Fibroblast of gingiva (primary cell): ENCODE results near the gene ESPNL.

ENCODE experiments used
- DNase-seq: peaks from one replicate; pipeline ENCODE4 v3.0.0-alpha.2; 2011; ENCODE audit warnings: low read depth

The ESPNL gene

GRCh38 chr2:238142382-238143205 is 42.5 kb downstream of the ESPNL start:
- no peak for DNase-seq

- peak; percentile 93 for DNase-seq
Observed at GRCh38 chr2:238143239-238143951, 43.3 kb downstream of the ESPNL start.

- DNase-seq, result no peak
Observed at GRCh38 chr2:238144262-238144661, 44.1 kb downstream of the ESPNL start.

GRCh38 chr2:238145046-238145445 is 44.9 kb downstream of the ESPNL start:
- DNase-seq, result no peak

GRCh38 chr2:238145851-238146250 is 45.7 kb downstream of the ESPNL start:
- no peak for DNase-seq

GRCh38 chr2:238146884-238147544 is 46.9 kb downstream of the ESPNL start:
- no peak for DNase-seq

GRCh38 chr2:238148981-238149380 is 48.8 kb downstream of the ESPNL start:
- DNase-seq, result no peak

- no peak for DNase-seq
Observed at GRCh38 chr2:238149841-238150572, 49.9 kb downstream of the ESPNL start.

GRCh38 chr2:238150686-238151085 is 50.5 kb downstream of the ESPNL start:
- no peak for DNase-seq

- no peak for DNase-seq
Observed at GRCh38 chr2:238151205-238151604, 51.1 kb downstream of the ESPNL start.

- DNase-seq, result no peak
Observed at GRCh38 chr2:238151628-238152235, 51.6 kb downstream of the ESPNL start.

- peak; percentile 50 for DNase-seq
Observed at GRCh38 chr2:238152771-238153688, 52.9 kb downstream of the ESPNL start.

- DNase-seq, result no peak
Observed at GRCh38 chr2:238154570-238154969, 54.4 kb downstream of the ESPNL start.

- peak; percentile 78 for DNase-seq
Observed at GRCh38 chr2:238155051-238155760, 55.1 kb downstream of the ESPNL start.

- DNase-seq, result peak; percentile 30
Observed at GRCh38 chr2:238155761-238156694, 55.9 kb downstream of the ESPNL start.

- DNase-seq, result no peak
Observed at GRCh38 chr2:238157506-238158017, 57.4 kb downstream of the ESPNL start.

- no peak for DNase-seq
Observed at GRCh38 chr2:238158018-238158508, 57.9 kb downstream of the ESPNL start.

- DNase-seq, result no peak
Observed at GRCh38 chr2:238158509-238159070, 58.5 kb downstream of the ESPNL start, which contains the start of gene ERFE. ERFE (plus strand) TSS chr2:238158970; CDS start chr2:238159008, 38 bp downstream.
